SK-N-SH (cell line): ENCODE measurements around the gene MAP6.

Source experiments
- NFIC ChIP-seq: IDR thresholded peaks from 2 replicates; pipeline ENCODE4 v1.4.0; 2012; ENCODE audit warnings: borderline replicate concordance
- TF ChIP-seq, protein P1 (sequence below): fragments of 200-600 bp; sonication (generic); IDR thresholded peaks from 2 replicates; pipeline ENCODE4 v1.6.1; 2017; ENCODE audit warnings: antibody characterized with exemption, mild to moderate bottlenecking, moderate library complexity

DNA sequence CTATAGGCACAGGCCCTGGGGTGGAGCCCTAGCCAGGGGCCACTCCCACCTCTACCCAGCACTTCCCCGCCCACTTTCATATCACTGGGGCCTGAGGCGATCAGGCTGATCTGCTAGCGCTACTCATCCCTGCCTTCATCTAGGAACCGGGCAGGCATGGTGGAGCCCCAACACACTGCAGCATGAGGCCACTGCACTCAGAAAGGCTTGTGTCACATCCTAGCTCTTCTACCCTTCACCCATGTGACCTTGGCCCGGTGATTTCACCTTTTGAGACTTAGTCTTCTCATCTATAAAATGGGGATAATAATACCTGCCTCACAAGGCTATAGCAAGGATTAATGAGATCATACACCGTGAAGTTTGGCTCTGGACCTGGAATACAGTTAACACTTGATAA, 125.0 kb downstream of the MAP6 start:
- TF ChIP-seq NFIC, result no peak
- TF ChIP-seq, protein P1, sequence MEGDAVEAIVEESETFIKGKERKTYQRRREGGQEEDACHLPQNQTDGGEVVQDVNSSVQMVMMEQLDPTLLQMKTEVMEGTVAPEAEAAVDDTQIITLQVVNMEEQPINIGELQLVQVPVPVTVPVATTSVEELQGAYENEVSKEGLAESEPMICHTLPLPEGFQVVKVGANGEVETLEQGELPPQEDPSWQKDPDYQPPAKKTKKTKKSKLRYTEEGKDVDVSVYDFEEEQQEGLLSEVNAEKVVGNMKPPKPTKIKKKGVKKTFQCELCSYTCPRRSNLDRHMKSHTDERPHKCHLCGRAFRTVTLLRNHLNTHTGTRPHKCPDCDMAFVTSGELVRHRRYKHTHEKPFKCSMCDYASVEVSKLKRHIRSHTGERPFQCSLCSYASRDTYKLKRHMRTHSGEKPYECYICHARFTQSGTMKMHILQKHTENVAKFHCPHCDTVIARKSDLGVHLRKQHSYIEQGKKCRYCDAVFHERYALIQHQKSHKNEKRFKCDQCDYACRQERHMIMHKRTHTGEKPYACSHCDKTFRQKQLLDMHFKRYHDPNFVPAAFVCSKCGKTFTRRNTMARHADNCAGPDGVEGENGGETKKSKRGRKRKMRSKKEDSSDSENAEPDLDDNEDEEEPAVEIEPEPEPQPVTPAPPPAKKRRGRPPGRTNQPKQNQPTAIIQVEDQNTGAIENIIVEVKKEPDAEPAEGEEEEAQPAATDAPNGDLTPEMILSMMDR, result no peak
